ENCODE data around the gene TMEM163. TPM values are rescaled to one million over a fixed set of nuclear protein-coding genes. Genes with fewer than 3 reads are reported as not detected.

TMEM163 gene
- total RNA-seq, 2 donors from 2014 or later: 16.2 to 27.5 TPM

DNA sequence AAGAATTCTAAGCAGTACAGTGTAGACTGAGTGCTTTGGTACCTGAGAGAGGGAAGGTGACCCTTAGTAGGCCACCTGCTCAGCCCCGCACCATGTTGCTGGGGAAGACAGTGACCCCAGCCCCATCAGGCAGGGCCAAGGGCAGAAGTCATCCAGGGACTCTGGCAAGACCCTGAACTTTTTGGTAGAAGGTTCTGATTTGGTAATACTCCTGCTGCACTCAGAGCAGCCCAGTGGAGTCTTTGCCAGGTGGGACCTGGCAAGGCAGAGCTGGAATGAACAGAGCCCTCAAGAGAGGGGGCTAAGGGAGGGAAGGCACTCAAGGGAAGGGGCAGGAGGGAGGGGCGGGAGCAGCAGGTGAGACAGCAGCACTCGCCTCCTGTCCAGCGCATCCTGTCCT, 273.7 kb downstream of the TMEM163 start:
- Histone ChIP-seq H3K4me3 (no peak overlapping the region), H3K36me3 (replicated peaks in 1 of 2; ENCODE audit: insufficient read depth in 1 of 2, low read depth in 2 of 2) (no peaks in the 10 kb centered on the region), H3K4me1 (peaks cover 65% of the 10 kb centered on the region), H3K27ac (peak overlapping the region in 2 of 4 donors; percentile 3 to 42), H3K9me3 (no peaks in the 10 kb centered on the region), H3K27me3 (no peaks in the 10 kb centered on the region)
- TF ChIP-seq POLR2A (IDR thresholded peaks at IDR 0.05): no peak
- TF ChIP-seq, protein P1, sequence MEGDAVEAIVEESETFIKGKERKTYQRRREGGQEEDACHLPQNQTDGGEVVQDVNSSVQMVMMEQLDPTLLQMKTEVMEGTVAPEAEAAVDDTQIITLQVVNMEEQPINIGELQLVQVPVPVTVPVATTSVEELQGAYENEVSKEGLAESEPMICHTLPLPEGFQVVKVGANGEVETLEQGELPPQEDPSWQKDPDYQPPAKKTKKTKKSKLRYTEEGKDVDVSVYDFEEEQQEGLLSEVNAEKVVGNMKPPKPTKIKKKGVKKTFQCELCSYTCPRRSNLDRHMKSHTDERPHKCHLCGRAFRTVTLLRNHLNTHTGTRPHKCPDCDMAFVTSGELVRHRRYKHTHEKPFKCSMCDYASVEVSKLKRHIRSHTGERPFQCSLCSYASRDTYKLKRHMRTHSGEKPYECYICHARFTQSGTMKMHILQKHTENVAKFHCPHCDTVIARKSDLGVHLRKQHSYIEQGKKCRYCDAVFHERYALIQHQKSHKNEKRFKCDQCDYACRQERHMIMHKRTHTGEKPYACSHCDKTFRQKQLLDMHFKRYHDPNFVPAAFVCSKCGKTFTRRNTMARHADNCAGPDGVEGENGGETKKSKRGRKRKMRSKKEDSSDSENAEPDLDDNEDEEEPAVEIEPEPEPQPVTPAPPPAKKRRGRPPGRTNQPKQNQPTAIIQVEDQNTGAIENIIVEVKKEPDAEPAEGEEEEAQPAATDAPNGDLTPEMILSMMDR (IDR thresholded peaks at IDR 0.05): no peak
- DNase-seq (no peak), ATAC-seq (no peak)
- intact Hi-C loops (cut with DNase I): loop anchor here (10.0 kb wide), 1 partner anchor 50 kb away; no protein-coding TSS in a partner anchor
- WGBS, 2 donors: 94 to 97% methylated on average over 4 of the region's 4 CpGs

DNA sequence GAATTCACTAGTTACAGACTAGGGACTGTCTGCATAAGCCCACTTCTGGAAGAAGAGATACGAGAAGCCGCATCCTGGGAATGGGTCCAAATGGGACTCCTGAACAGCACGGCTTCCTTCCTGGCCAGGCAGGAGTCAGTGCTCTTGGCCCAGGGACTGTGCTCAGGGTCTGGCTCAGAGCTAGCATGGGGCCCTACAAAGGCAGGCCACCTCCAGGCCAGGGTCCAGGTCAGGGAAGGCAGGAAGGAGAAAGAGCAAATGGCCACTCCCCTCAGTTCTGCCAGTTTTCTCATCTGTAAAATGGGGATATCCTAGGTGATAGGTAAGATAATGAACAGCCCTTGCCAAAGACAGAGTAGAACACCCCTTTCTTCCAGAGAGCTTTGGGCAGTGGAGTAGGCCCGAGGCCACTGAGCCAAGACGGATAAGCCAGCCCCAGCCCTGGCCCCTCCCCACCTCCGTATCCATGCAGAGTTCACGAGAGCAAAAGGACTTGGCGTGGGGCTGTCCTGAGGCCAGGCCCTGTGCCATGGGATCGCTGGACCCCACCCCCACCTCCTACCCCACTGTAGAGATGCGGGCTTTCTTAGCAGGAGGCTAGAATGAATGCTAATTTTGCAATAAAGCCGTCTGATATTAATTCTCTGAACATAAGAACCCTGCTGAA, 274.9 kb downstream of the TMEM163 start:
- 57 to 86% methylated on average over 4 to 11 of the region's 11 CpGs for WGBS, 2 donors
- H3K27ac ChIP-seq: no peak overlapping the region
- no peak for ATAC-seq
- H3K27me3 ChIP-seq: no peaks in the 10 kb centered on the region
- no peaks in the 10 kb centered on the region for H3K36me3 ChIP-seq (replicated peaks in 1 of 2; ENCODE audit: insufficient read depth in 1 of 2, low read depth in 2 of 2)
- H3K9me3 ChIP-seq: no peaks in the 10 kb centered on the region
- no peak overlapping the region for H3K4me3 ChIP-seq
- no peak for DNase-seq
- H3K4me1 ChIP-seq: peaks cover 66% of the 10 kb centered on the region
- TF ChIP-seq, protein P1 (IDR thresholded peaks at IDR 0.05): no peak
- TF ChIP-seq POLR2A (IDR thresholded peaks at IDR 0.05): no peak
- intact Hi-C loops (cut with DNase I): loop anchor here (10.0 kb wide), 1 partner anchor 49 kb away; no protein-coding TSS in a partner anchor

DNA sequence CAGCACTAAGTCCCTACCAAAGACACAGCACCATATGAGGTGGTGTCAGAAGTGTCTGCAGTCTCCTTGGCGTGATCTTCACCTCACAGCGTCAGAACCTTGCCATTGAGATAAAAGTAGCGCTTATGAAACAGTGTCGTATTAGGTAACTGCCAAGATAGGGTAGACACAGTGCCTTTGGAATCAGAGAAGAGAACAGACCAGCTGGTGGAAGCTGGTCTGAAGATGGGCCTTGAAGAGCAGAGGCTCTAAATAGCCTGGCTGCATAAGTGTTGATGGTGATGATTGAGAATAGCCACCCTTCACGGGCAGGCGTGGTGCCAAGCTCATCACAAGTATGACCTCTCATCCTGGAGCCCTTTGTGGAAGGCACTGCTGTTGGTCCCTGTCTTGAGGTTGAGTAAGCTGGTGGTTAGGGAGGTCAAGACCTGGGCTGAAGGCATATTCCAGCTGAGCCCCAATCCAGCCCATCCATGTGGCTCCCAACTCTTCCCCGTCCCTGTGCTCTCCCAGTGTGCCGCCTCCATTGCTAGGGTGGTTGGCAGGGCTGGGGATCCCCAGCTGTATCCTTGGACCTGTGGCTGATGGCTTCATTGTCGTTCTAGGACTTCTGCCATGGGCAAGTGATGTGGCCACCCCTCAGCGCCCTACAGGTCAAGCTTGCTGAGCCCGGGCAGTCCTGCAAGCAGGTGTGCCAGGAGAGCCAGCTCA, 277.5 kb downstream of the TMEM163 start:
- TF ChIP-seq POLR2A (IDR thresholded peaks at IDR 0.05): no peak
- TF ChIP-seq, protein P1 (IDR thresholded peaks at IDR 0.05): no peak
- Histone ChIP-seq H3K9me3 (no peaks in the 10 kb centered on the region), H3K4me1 (peaks cover 58% of the 10 kb centered on the region), H3K27me3 (no peaks in the 10 kb centered on the region), H3K36me3 (replicated peaks in 1 of 2; ENCODE audit: insufficient read depth in 1 of 2, low read depth in 2 of 2) (no peaks in the 10 kb centered on the region), H3K27ac (peak overlapping the region in 3 of 4 donors; percentile 39 to 68 (median 64)), H3K4me3 (no peak overlapping the region)
- WGBS, 2 donors: 71 to 72% methylated on average over 7 to 11 of the region's 11 CpGs
- intact Hi-C loops (cut with DNase I): loop anchor here (10.0 kb wide), 1 partner anchor 47 kb away; no protein-coding TSS in a partner anchor
- peak in 1 of 4 donors; percentile 21 for DNase-seq
- peak; percentile 61 for ATAC-seq

DNA sequence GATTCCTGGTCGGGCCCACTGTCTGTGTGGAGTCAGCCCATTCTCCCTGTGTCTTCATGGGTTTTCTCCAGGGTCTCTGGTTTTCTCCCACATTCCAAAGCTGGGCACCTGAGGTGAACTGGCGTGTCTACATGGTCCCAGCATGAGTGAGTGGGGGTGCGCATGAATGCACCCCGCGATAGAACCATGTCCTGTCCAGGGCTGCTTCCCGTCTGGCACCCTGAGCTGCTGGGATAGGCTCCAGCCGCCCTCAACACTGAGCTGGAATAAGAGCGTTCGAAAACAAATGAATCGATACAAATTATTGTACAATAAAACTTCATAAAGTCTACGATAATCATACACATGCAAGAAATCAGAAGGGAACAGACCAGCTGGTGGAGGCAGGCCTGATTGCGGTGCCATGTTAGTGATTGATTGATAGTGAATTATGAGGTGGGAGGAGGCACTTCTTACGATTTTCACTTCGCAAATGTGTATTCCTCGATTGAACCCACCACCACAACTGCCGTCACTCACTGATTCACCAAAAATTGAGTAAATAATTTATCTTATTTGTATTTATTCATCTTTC, 278.4 kb downstream of the TMEM163 start:
- Histone ChIP-seq H3K4me1 (peaks cover 58% of the 10 kb centered on the region), H3K9me3 (no peaks in the 10 kb centered on the region), H3K4me3 (no peak overlapping the region), H3K27ac (peak overlapping the region; percentile 30 to 77 (median 52)), H3K36me3 (replicated peaks in 1 of 2; ENCODE audit: insufficient read depth in 1 of 2, low read depth in 2 of 2) (no peaks in the 10 kb centered on the region), H3K27me3 (no peaks in the 10 kb centered on the region)
- peak in 3 of 4 donors; percentile 17 to 56 (median 42) for DNase-seq
- intact Hi-C loops (cut with DNase I): loop anchor here (10.0 kb wide), 1 partner anchor 46 kb away; no protein-coding TSS in a partner anchor
- TF ChIP-seq, protein P1 (IDR thresholded peaks at IDR 0.05): no peak
- TF ChIP-seq POLR2A (IDR thresholded peaks at IDR 0.05): no peak
- ATAC-seq: peak; percentile 50
- 45 to 58% methylated on average over 16 of the region's 16 CpGs for WGBS, 2 donors

Data from body of pancreas (tissue), 4 donors.